ENCODE measurements around the gene SUCLG2.

The SUCLG2 gene

DNA sequence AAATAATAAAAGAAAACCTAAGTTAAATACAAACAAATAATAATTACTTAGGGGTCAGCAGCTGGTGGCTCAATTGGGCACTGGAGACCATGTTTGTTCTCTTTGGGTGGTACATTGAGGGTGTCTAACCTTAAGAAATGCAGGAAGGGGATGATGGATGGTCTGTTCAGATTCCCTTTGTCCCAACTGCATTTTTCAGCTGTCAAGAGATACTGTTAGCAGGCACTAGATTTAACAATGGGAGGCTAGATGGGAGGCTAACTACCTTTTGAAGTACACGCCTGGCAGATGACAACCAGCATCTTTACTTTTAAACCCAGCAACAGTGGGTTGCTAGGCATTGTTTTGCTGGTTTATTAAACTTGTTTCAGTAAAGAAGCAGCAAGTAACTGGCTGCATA, 222.5 kb downstream of the SUCLG2 start:
- no peak for DNase-seq
- no peak overlapping the region for H3K4me3 ChIP-seq (ENCODE audit: insufficient read depth, low read depth, low read length, poor library complexity, severe bottlenecking)
- H3K27ac ChIP-seq (ENCODE audit: insufficient read depth, low read length, poor library complexity, severe bottlenecking): no peak overlapping the region
- no peaks in the 10 kb centered on the region for H3K36me3 ChIP-seq (ENCODE audit: control insufficient read depth, insufficient read depth, low read length)
- no peaks in the 10 kb centered on the region for H3K27me3 ChIP-seq (replicated peaks; ENCODE audit: control insufficient read depth, insufficient read depth, low read length, poor library complexity, severe bottlenecking)
- H3K9me3 ChIP-seq (ENCODE audit: control insufficient read depth, low read length): no peaks in the 10 kb centered on the region
- H3K4me1 ChIP-seq (ENCODE audit: control insufficient read depth, insufficient read depth, low read length, poor library complexity, severe bottlenecking): no peaks in the 10 kb centered on the region

DNA sequence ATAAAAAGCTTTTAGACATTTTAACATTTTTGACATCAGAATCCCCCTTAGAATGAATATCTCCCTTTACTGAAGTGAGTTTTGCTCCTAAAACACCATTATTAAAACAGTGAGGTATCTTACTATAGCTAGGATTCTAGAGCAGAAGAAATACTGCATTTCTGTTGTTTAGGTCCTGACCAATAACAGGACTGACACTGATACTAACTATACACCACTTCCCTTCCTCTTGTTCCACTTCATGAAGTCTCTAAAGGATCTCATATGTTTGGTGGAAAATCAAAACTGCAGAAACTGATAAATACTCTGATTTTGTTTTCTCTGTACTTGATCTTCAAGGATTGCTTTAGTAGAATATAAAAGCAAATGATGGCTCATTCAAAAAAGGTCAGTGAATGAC, 230.7 kb downstream of the SUCLG2 start:
- H3K4me3 ChIP-seq (ENCODE audit: insufficient read depth, low read depth, low read length, poor library complexity, severe bottlenecking): no peak overlapping the region
- H3K4me1 ChIP-seq (ENCODE audit: control insufficient read depth, insufficient read depth, low read length, poor library complexity, severe bottlenecking): no peaks in the 10 kb centered on the region
- no peaks in the 10 kb centered on the region for H3K27me3 ChIP-seq (replicated peaks; ENCODE audit: control insufficient read depth, insufficient read depth, low read length, poor library complexity, severe bottlenecking)
- no peak for DNase-seq
- peaks cover 6% of the 10 kb centered on the region for H3K36me3 ChIP-seq (ENCODE audit: control insufficient read depth, insufficient read depth, low read length)
- peaks cover 10% of the 10 kb centered on the region for H3K9me3 ChIP-seq (ENCODE audit: control insufficient read depth, low read length)
- no peak overlapping the region for H3K27ac ChIP-seq (ENCODE audit: insufficient read depth, low read length, poor library complexity, severe bottlenecking)

GRCh38 chr3:67421912-67422311, 232.5 kb downstream of the SUCLG2 start:
- no peak overlapping the region for H3K4me3 ChIP-seq (ENCODE audit: insufficient read depth, low read depth, low read length, poor library complexity, severe bottlenecking)
- peaks cover 6% of the 10 kb centered on the region for H3K36me3 ChIP-seq (ENCODE audit: control insufficient read depth, insufficient read depth, low read length)
- DNase-seq: no peak
- no peaks in the 10 kb centered on the region for H3K27me3 ChIP-seq (replicated peaks; ENCODE audit: control insufficient read depth, insufficient read depth, low read length, poor library complexity, severe bottlenecking)
- H3K4me1 ChIP-seq (ENCODE audit: control insufficient read depth, insufficient read depth, low read length, poor library complexity, severe bottlenecking): no peaks in the 10 kb centered on the region
- H3K27ac ChIP-seq (ENCODE audit: insufficient read depth, low read length, poor library complexity, severe bottlenecking): no peak overlapping the region
- H3K9me3 ChIP-seq (ENCODE audit: control insufficient read depth, low read length): peaks cover 10% of the 10 kb centered on the region

GRCh38 chr3:67419779-67420178, 234.6 kb downstream of the SUCLG2 start:
- DNase-seq: no peak

GRCh38 chr3:67419218-67419529, 235.2 kb downstream of the SUCLG2 start:
- no peak overlapping the region for H3K4me3 ChIP-seq (ENCODE audit: insufficient read depth, low read depth, low read length, poor library complexity, severe bottlenecking)
- peaks cover 10% of the 10 kb centered on the region for H3K9me3 ChIP-seq (ENCODE audit: control insufficient read depth, low read length)
- no peaks in the 10 kb centered on the region for H3K27me3 ChIP-seq (replicated peaks; ENCODE audit: control insufficient read depth, insufficient read depth, low read length, poor library complexity, severe bottlenecking)
- DNase-seq: no peak
- no peaks in the 10 kb centered on the region for H3K4me1 ChIP-seq (ENCODE audit: control insufficient read depth, insufficient read depth, low read length, poor library complexity, severe bottlenecking)
- H3K27ac ChIP-seq (ENCODE audit: insufficient read depth, low read length, poor library complexity, severe bottlenecking): no peak overlapping the region
- peaks cover 6% of the 10 kb centered on the region for H3K36me3 ChIP-seq (ENCODE audit: control insufficient read depth, insufficient read depth, low read length)

More at GRCh38 chr3:67419779-67420178, 234.6 kb downstream of the SUCLG2 start:
- H3K27me3 ChIP-seq (replicated peaks; ENCODE audit: control insufficient read depth, insufficient read depth, low read length, poor library complexity, severe bottlenecking): no peaks in the 10 kb centered on the region
- peaks cover 10% of the 10 kb centered on the region for H3K9me3 ChIP-seq (ENCODE audit: control insufficient read depth, low read length)
- peaks cover 6% of the 10 kb centered on the region for H3K36me3 ChIP-seq (ENCODE audit: control insufficient read depth, insufficient read depth, low read length)
- H3K4me3 ChIP-seq (ENCODE audit: insufficient read depth, low read depth, low read length, poor library complexity, severe bottlenecking): no peak overlapping the region
- H3K4me1 ChIP-seq (ENCODE audit: control insufficient read depth, insufficient read depth, low read length, poor library complexity, severe bottlenecking): no peaks in the 10 kb centered on the region
- H3K27ac ChIP-seq (ENCODE audit: insufficient read depth, low read length, poor library complexity, severe bottlenecking): no peak overlapping the region

DNA sequence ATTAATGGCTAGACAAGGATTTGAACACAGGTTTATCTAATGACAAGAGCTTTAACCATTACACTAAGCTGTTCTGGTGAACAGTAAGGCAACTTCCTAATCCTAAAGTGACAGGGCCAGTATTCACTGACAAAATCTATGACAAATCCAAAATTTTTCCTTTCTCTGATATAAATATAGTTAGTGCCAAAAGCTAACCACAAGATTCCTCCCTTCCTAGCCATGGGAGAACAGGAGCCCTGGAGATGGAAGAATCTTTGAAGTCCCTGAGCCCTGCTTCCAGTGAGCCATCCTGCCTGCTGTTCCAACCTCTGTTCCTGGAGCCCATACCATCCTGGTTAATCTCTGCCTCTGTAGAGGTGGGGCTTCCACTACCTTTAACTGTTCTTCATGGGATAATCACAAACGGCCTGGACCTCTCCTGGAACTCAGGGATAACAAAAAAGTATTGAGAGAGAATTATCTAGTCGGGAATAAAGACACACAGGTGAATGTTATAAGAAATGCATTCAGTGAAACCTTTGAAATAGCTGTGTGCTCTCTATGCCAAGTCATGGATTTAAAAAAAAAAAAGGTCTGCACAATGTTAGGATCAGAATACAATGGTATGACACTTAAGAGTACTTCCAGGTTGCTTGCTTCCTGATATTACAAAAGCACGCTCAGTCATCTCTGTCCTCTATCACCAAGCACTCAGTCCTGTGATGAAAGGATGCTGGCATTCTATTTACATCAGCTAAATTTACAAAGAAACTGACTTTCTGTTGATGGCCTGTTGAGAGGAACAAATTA, 235.8 kb downstream of the SUCLG2 start:
- peaks cover 6% of the 10 kb centered on the region for H3K36me3 ChIP-seq (ENCODE audit: control insufficient read depth, insufficient read depth, low read length)
- peaks cover 10% of the 10 kb centered on the region for H3K9me3 ChIP-seq (ENCODE audit: control insufficient read depth, low read length)
- H3K27me3 ChIP-seq (replicated peaks; ENCODE audit: control insufficient read depth, insufficient read depth, low read length, poor library complexity, severe bottlenecking): no peaks in the 10 kb centered on the region
- H3K4me1 ChIP-seq (ENCODE audit: control insufficient read depth, insufficient read depth, low read length, poor library complexity, severe bottlenecking): no peaks in the 10 kb centered on the region
- DNase-seq: no peak
- no peak overlapping the region for H3K4me3 ChIP-seq (ENCODE audit: insufficient read depth, low read depth, low read length, poor library complexity, severe bottlenecking)
- no peak overlapping the region for H3K27ac ChIP-seq (ENCODE audit: insufficient read depth, low read length, poor library complexity, severe bottlenecking)

GRCh38 chr3:67416703-67417102, 237.7 kb downstream of the SUCLG2 start:
- no peak overlapping the region for H3K27ac ChIP-seq (ENCODE audit: insufficient read depth, low read length, poor library complexity, severe bottlenecking)
- no peak overlapping the region for H3K4me3 ChIP-seq (ENCODE audit: insufficient read depth, low read depth, low read length, poor library complexity, severe bottlenecking)
- peaks cover 10% of the 10 kb centered on the region for H3K9me3 ChIP-seq (ENCODE audit: control insufficient read depth, low read length)
- DNase-seq: no peak
- H3K27me3 ChIP-seq (replicated peaks; ENCODE audit: control insufficient read depth, insufficient read depth, low read length, poor library complexity, severe bottlenecking): no peaks in the 10 kb centered on the region
- H3K4me1 ChIP-seq (ENCODE audit: control insufficient read depth, insufficient read depth, low read length, poor library complexity, severe bottlenecking): no peaks in the 10 kb centered on the region
- no peaks in the 10 kb centered on the region for H3K36me3 ChIP-seq (ENCODE audit: control insufficient read depth, insufficient read depth, low read length)

DNA sequence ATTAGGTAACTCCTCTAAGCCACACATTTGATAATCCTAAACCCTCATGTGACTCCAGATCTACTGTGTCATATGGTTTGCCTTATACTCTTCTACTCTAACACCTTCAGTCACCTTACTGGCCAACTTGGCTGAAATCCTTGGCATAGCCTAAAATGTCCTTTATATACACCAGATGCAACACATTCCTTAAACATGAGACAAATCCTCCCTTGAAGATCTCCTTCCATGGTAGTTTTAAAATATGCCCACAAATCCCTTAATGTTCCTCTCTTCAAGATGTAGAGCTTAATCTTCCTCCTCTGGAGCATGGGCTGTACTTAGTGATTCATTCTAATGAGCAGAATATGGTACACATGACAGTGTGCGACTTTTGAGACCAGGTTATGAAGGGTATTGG, 238.9 kb downstream of the SUCLG2 start:
- H3K36me3 ChIP-seq (ENCODE audit: control insufficient read depth, insufficient read depth, low read length): no peaks in the 10 kb centered on the region
- DNase-seq: no peak
- H3K27ac ChIP-seq (ENCODE audit: insufficient read depth, low read length, poor library complexity, severe bottlenecking): no peak overlapping the region
- no peaks in the 10 kb centered on the region for H3K27me3 ChIP-seq (replicated peaks; ENCODE audit: control insufficient read depth, insufficient read depth, low read length, poor library complexity, severe bottlenecking)
- no peaks in the 10 kb centered on the region for H3K4me1 ChIP-seq (ENCODE audit: control insufficient read depth, insufficient read depth, low read length, poor library complexity, severe bottlenecking)
- H3K4me3 ChIP-seq (ENCODE audit: insufficient read depth, low read depth, low read length, poor library complexity, severe bottlenecking): no peak overlapping the region
- H3K9me3 ChIP-seq (ENCODE audit: control insufficient read depth, low read length): peaks cover 3% of the 10 kb centered on the region

GRCh38 chr3:67414740-67415139, 239.7 kb downstream of the SUCLG2 start:
- Histone ChIP-seq H3K27me3 (replicated peaks; ENCODE audit: control insufficient read depth, insufficient read depth, low read length, poor library complexity, severe bottlenecking) (no peaks in the 10 kb centered on the region), H3K4me3 (ENCODE audit: insufficient read depth, low read depth, low read length, poor library complexity, severe bottlenecking) (no peak overlapping the region), H3K27ac (ENCODE audit: insufficient read depth, low read length, poor library complexity, severe bottlenecking) (no peak overlapping the region), H3K9me3 (ENCODE audit: control insufficient read depth, low read length) (no peaks in the 10 kb centered on the region), H3K36me3 (ENCODE audit: control insufficient read depth, insufficient read depth, low read length) (no peaks in the 10 kb centered on the region), H3K4me1 (ENCODE audit: control insufficient read depth, insufficient read depth, low read length, poor library complexity, severe bottlenecking) (no peaks in the 10 kb centered on the region)
- no peak for DNase-seq

DNA sequence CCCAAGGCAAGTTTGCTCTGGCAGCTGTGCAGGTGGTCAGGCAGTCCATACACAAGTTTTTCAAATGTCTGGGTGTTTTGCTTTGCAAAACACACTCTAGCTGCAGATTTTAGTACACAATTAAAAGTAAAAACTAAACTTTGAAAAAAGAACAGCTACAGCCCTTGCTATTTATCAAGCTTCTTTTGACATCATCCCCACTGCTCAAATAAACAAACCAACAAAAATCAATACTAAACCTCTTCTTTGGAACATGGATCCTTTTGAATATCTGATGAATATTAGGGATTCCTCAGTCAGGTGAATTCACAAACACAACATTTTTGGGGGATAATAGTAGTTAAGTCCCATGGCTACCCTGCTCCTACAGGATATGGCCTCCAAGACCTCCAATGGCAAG, 249.2 kb downstream of the SUCLG2 start:
- H3K4me1 ChIP-seq (ENCODE audit: control insufficient read depth, insufficient read depth, low read length, poor library complexity, severe bottlenecking): no peaks in the 10 kb centered on the region
- no peak overlapping the region for H3K4me3 ChIP-seq (ENCODE audit: insufficient read depth, low read depth, low read length, poor library complexity, severe bottlenecking)
- no peaks in the 10 kb centered on the region for H3K27me3 ChIP-seq (replicated peaks; ENCODE audit: control insufficient read depth, insufficient read depth, low read length, poor library complexity, severe bottlenecking)
- H3K9me3 ChIP-seq (ENCODE audit: control insufficient read depth, low read length): no peaks in the 10 kb centered on the region
- DNase-seq: no peak
- H3K27ac ChIP-seq (ENCODE audit: insufficient read depth, low read length, poor library complexity, severe bottlenecking): no peak overlapping the region
- peaks cover 14% of the 10 kb centered on the region for H3K36me3 ChIP-seq (ENCODE audit: control insufficient read depth, insufficient read depth, low read length)
